HT1080 (cell line): ENCODE results near the gene HSD11B1. TPM values are rescaled to one million over a fixed set of nuclear protein-coding genes. Genes with fewer than 3 reads are reported as not detected.

Experiments used
- DNase-seq: peaks from one replicate; pipeline ENCODE4 v3.0.0-alpha.2; 2015; ENCODE audit warnings: low read depth
- total RNA-seq: library from RNA; depleted of rRNA; stranded (reverse); fragments of >200 nt; shearing (Covaris generic); gene quantifications from 2 replicates; pipeline ENCODE4 v1.2.3, GENCODE V29; 2014

HSD11B1 gene
- total RNA-seq, 1 experiment from 2014 or later = 45.9 TPM

DNA sequence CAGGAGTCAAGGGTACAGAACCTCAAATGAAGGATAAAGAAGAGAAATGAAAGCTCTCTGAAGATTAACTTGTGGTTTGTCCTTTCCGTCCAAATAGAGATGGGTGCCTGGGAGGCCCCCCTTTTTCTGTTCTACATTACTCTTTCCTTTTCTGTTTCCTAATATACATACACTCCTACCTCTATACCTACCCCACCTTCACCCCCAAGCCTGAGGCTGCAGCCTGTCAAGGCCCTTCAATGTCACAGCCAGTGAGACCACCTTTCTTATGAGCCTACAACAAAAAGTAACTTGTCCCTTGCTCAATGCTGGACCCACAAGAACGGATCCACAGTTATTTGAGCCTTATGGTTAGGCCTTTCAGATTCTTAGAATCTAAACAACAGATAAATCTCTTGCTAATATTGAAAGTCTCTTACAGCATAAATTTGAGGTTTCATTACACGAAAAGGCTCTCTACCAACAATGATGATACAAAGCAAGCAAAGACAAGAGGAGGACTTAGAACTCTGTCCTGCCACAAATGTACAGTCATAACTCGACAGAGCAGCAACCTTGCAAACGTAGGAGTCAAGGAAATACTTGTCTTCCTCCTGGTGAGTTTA lies 47.1 kb downstream of the HSD11B1 start:
- no peak for DNase-seq

- DNase-seq = no peak
Measured at GRCh38 chr1:209752890-209753289, 48.2 kb downstream of the HSD11B1 start.

DNA sequence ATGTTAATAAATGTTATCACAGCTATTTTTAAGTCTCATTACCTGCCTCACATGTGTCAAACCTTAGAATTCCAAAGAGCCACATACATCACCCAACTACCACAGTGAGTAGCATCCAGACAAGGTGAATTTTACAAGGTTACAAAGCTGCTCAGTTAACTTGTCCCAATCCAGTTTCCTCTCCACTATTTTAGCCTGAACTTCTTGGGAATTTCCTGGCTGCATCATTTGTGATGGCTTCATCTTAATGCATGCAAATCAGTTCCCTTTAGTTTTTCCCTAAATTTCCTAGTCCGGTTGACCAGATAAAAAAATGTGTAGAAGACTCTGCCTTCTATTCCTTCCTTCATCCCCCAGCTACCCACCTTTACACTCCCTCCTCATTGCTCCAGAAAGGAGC lies 50.6 kb downstream of the HSD11B1 start:
- DNase-seq = no peak

DNA sequence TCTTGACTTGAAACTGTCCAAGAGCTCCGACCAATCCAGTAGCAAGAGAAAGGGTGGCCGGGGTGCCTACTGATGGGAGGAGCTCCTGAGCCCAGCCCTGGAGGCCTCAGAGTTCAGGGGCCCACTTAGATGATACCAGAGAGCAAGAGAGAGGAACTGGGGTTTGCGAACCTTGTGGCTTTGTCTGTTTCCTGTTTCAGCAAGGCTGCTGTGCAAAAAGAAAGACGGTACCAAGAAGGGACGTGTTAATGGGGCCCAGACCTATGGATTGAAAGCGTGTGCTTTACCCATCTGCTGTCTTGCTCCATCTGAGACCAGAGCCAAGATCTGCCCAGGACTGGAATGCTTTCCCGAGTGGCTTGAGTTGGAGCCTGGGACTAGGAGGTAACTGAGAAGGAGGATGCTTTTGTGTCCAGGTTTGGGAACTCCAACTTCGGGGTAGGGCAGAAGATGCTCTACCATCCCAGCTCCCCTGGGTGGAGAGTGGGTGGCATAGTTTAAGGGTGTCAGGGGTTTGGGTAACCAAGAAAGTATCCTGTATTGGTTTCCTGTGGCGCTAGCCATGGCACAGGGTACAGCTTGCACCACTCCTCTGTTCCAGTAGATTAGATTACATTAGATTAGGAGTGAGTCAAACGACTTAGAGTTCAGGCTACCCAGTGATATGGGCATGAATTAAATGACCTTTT lies 51.4 kb downstream of the HSD11B1 start, which contains the start of gene TRAF3IP3:
Gene TRAF3IP3, plus strand, starts transcription at position 128 of the 689 bp plus-strand sequence. CDS start 3,987 bp downstream, outside the sequence.
- DNase-seq = no peak

DNA sequence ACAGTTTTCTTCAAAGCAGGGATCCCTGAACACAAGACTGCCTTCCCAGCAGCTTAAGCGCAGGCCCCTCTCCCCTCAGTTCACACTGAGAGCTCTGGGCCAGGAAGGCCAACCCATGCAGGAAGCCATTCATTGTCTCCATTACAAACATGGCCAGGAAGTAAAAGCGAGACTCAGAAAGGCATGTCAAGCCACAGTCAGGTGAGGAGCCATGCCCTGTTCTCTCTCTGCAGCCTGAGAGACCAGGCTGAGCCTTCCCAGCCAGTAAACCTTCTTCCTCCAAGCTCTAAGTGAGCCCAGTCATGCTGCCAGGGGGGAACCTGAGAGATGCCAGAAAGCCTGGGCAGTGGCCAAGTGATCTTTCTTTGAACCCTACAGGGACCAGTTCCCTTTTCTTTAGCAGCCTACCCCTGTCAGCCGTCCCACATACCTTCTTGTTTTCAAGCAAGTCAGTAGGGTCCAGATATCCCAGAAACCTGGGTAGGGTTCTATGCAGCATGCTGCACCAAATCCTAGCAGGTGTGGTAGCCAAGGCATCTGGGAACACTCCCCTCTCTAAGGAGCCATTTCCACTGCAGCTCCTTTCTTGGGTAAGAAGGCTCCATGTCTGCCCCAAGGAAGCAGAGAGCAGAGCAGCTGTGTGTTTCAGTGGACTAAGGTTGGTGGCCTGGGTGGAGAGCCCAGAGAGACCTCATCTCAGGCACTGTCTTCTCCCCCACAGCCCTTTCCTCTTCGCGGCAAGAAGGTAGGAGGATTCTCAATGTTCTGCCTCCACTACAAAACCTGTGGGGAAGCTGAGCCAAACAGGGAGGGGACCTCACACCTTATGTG lies 52.2 kb downstream of the HSD11B1 start:
- DNase-seq = no peak

DNA sequence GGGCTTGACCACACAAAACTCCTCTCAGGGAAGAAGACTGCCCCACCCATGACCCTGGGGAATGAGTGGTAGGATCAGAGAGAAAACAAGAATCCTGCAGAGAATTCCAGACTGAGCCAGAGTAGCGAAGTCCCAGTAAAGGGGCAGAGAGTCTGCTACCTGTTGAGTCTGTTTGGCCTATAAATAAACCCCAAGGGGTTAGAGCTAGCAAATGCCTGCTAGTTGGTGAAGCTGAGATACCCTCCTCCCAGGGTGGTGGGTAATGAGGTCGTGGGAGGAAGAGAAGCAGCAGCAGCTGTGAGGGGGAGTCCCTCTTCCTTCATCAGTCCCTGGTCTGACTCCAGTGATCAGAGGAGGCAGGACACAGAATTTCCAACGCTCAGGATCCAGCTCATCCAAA lies 53.8 kb downstream of the HSD11B1 start:
- DNase-seq = no peak

DNA sequence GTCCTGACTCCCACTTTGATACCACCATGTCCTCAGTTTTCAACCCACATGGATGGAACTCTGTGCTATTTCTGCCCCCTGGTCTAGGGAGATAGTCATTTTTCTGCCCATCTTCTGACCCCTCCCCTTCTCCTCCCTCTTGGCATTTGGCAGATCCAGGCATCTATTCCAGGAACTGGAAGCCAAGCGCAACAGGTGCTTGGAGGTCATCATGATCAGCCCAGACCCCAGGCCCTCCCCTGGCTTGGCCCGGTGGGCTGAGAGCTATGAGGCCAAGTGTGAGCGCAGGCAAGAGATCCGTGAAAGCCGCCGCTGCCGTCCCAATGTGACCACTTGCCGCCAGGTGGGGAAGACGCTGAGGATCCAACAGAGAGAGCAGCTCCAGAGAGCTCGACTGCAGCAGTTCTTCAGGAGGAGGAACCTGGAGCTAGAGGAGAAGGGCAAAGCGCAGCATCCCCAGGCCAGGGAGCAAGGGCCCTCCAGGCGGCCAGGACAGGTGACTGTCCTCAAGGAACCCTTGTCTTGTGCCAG lies 55.2 kb downstream of the HSD11B1 start:
- no peak for DNase-seq

- peak; percentile 54 for DNase-seq
Measured at GRCh38 chr1:209761011-209761635, 56.5 kb downstream of the HSD11B1 start.

DNA sequence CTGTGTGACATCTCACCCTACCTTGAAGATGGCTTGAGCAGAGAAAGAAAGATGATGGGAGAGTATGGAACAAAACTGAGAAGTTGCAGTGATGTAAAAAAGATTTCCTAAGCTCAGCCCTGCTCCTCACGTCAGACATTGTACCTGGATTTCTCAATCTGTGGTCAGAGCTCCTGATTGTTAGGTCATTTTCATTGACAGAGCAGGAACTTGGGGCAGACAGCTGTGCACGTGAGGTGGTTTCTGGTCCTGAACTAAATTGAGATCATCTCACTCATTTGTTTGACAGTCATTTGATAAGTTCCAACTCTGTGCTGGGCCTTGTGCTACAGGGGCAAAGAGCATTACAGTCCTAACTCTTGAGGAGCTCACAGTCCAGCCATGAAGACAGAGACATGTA lies 61.4 kb downstream of the HSD11B1 start:
- no peak for DNase-seq

DNA sequence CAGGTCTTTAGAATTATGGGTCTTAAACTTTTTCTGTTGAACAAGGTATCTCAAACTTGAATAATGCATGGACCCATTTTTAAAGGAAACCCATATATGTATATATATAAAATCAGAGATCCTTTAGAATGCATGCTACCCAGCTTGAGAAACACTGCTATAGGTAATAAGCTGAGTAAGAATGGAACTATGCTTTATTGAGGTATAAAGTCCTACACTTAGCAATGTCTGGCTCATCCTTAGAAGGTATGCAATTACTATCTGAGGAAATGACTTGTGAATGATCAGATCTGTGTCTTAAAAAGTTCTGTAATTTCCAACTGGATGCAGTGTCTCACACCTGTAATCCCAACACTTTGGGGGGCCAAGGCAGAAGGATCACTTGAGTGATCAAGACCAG lies 62.5 kb downstream of the HSD11B1 start:
- DNase-seq = no peak

DNA sequence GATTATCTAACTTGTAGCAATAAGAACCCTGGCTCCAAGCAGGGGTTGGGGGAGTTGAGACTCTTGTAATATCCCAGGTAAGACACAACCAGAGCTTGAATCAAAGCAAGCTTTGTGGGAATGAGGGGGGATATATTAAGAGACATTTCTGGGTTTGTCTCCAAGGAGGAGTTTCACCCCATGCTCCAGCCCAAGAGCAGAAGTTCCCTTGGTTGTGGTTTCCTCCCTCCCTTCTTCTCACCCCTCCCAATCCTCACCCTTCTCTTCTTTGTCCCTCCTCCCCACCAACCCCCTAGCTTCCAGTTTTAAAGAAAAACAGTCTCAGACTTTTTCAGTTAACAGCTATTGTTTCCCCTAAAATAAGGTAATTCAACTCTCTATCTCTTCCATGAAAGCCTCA lies 63.1 kb downstream of the HSD11B1 start:
- DNase-seq = no peak

- no peak for DNase-seq
Measured at GRCh38 chr1:209768354-209768774, 63.7 kb downstream of the HSD11B1 start.

DNA sequence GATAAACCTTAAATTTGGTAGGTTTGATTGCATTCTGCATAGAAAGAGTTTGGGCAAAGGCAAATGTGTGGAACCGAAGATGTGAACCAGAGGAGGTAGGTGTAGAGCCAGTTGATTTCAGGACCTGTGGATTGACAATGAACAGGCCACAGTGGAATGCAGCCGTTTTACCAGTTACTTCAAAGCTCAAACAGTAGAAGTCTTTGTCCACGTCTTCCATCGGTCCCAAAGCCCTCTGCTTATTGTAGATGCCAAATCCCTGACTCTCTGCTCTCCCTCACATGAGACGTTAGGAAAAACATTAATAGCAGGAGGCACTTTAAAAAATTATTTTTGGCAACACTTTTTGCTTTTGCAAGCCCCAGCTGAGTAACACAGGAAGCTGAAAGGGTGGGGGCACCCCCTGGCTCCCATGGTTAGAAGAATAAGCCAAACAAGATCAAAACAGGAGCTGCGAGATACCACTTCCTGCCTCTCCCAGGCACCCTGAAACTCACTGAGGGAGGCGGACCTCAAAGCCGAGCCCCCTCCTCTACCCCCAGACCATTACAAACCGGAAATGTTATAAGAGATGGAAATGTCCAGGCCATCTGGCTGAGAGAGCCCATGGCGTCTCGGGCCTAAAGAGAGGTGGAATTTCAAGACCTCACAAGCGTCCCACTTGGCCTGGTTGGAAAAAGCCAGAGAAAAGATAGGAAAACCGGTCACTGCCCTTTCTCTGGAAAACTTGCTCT lies 64.7 kb downstream of the HSD11B1 start:
- peak; percentile 99 for DNase-seq

GRCh38 chr1:209769971-209770370 lies 65.3 kb downstream of the HSD11B1 start:
- no peak for DNase-seq

DNA sequence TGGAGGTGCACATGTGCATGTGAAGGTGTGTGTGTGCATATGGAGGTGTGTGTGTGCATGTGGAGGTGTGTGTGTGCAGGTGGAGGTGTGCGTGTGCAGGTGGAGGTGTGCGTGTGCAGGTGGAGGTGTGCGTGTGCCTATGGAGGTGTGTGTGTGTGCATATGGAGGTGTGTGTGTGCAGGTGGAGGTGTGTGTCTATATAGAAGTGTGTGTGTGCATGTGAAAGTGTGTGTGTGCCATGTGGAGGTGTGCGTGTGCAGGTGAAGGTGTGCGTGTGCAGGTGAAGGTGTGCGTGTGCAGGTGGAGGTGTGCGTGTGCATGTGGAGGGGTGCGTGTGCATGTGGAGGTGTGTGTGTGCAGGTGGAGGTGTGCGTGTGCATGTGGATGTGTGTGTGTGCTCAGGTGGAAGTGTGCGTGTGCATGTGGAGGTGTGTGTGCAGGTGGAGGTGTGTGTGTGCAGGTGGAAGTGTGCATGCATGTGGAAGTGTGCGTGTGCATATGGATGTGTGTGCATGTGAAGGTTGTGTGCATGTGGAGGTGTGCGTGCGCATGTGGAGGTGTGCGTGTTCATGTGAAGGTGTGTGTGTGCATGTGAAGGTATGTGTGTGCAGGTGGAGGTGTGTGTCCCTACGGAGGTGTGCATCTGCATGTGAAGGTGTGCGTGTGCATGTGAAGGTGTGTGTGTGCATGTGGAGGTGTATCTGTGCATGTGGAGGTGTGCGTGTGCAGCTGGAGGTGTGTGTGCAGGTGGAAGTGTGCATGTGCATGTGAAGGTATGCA lies 66.2 kb downstream of the HSD11B1 start:
- DNase-seq = no peak

DNA sequence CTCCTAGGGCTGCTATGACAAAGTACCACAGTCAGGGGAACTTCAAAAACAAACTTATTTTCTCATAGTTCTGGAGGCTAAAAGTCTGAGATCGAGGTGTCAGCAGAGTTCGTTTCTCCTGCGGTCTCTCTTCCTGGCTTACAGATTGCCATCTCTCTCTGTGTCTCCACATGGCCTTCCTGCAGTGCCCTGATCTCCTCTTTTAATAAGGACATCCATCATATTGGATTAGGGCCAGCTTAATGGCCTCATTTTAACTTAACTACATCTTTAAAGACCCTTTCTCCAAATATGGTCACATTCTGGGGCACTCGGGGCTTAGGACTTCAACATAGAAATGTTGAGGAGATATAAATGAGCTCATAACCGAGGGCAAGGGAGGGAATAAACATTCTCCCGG lies 67.5 kb downstream of the HSD11B1 start:
- no peak for DNase-seq

DNA sequence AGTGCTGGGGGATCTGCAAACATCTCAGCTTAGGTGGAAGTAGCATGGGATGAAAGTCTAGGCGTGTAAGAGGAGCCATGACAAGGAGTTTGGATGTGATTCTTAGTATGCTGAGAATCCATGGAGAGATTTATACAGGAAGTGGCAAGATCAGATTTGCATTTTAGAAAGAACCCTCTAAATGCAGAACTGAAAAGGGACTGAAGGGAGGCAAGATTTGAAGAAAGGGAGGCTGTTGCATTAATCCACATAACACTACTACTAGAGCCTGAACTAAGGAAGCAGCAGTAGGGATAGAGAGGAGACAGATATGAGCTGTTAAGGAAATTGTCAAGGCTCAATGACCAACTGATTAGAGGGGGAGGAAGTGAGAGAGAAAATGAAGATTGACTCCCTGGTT lies 69.9 kb downstream of the HSD11B1 start:
- DNase-seq = no peak

DNA sequence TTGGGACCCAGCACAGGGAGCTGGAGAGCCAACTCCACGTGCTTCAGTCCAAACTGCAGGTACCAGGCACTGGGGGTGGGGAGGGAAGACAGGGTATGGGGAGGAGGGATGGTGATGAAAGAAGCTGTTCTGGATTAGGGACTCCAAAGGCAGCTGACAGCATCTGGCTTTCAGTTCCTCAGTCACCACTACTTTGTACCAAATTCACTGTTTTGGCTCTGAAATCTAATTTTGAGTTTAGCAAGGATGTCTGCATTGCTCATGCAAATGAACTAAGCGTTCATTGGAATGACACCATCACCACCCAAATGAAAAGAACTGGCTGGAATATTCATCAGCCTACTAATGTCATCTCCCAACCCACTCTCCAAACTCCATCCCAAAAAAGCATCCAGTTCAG lies 71.0 kb downstream of the HSD11B1 start:
- no peak for DNase-seq

- DNase-seq = no peak
Measured at GRCh38 chr1:209777587-209777986, 72.9 kb downstream of the HSD11B1 start.

DNA sequence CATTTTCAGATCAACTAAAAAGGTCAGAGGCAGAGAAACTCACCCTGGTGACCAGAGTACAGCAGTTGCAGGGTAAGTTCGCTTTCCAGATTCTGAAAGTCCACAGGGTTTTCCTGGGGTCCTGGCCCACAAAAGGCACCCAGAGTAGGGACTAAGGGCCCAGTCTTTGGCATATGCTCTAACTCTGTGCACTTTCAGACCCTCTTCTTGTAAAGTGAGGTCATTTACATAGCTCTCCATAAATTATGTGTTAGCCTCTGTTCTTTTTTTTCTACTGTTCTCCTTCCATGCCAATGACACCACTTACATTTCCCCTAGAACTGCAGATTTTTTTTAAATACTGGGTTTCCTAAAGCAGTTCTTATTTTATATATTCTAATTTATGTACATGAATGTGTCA lies 73.5 kb downstream of the HSD11B1 start:
- no peak for DNase-seq
